ENCODE results near the gene CTIF.

The CTIF gene

GRCh38 chr18:48842259-48843061, 303.6 kb downstream of the CTIF start:
- no peak for DNase-seq (ENCODE audit: low read depth in 2 of 2, low spot score in 1 of 2)

GRCh38 chr18:48843162-48843561, 304.3 kb downstream of the CTIF start:
- DNase-seq (ENCODE audit: low read depth in 2 of 2, low spot score in 1 of 2): no peak

- DNase-seq (ENCODE audit: low read depth in 2 of 2, low spot score in 1 of 2): no peak
Measured at GRCh38 chr18:48843596-48843995, 304.8 kb downstream of the CTIF start.

- DNase-seq (ENCODE audit: low read depth in 2 of 2, low spot score in 1 of 2): no peak
Measured at GRCh38 chr18:48844271-48844670, 305.4 kb downstream of the CTIF start.

GRCh38 chr18:48845174-48845573, 306.3 kb downstream of the CTIF start:
- DNase-seq (ENCODE audit: low read depth in 2 of 2, low spot score in 1 of 2): no peak

GRCh38 chr18:48846423-48846932, 307.6 kb downstream of the CTIF start:
- no peak for DNase-seq (ENCODE audit: low read depth in 2 of 2, low spot score in 1 of 2)

GRCh38 chr18:48847807-48848486, 309.1 kb downstream of the CTIF start:
- no peak for DNase-seq (ENCODE audit: low read depth in 2 of 2, low spot score in 1 of 2)

- no peak for DNase-seq (ENCODE audit: low read depth in 2 of 2, low spot score in 1 of 2)
Measured at GRCh38 chr18:48848641-48849143, 309.9 kb downstream of the CTIF start.

GRCh38 chr18:48850822-48851598, 312.2 kb downstream of the CTIF start:
- no peak for DNase-seq (ENCODE audit: low read depth in 2 of 2, low spot score in 1 of 2)

GRCh38 chr18:48851599-48851960, 312.7 kb downstream of the CTIF start:
- DNase-seq (ENCODE audit: low read depth in 2 of 2, low spot score in 1 of 2): no peak

- DNase-seq (ENCODE audit: low read depth in 2 of 2, low spot score in 1 of 2): no peak
Measured at GRCh38 chr18:48852292-48852691, 313.5 kb downstream of the CTIF start.

GRCh38 chr18:48852794-48853193, 314.0 kb downstream of the CTIF start:
- DNase-seq (ENCODE audit: low read depth in 2 of 2, low spot score in 1 of 2): no peak

- DNase-seq (ENCODE audit: low read depth in 2 of 2, low spot score in 1 of 2): no peak
Measured at GRCh38 chr18:48853588-48853987, 314.8 kb downstream of the CTIF start.

- no peak for DNase-seq (ENCODE audit: low read depth in 2 of 2, low spot score in 1 of 2)
Measured at GRCh38 chr18:48854780-48855179, 315.9 kb downstream of the CTIF start.

GRCh38 chr18:48855422-48856377, 316.9 kb downstream of the CTIF start:
- DNase-seq (ENCODE audit: low read depth in 2 of 2, low spot score in 1 of 2): no peak

GRCh38 chr18:48857023-48857694, 318.3 kb downstream of the CTIF start:
- DNase-seq (ENCODE audit: low read depth in 2 of 2, low spot score in 1 of 2): no peak

GRCh38 chr18:48858676-48859075, 319.8 kb downstream of the CTIF start:
- no peak for DNase-seq (ENCODE audit: low read depth in 2 of 2, low spot score in 1 of 2)

GRCh38 chr18:48859311-48860268, 320.8 kb downstream of the CTIF start:
- DNase-seq (ENCODE audit: low read depth in 2 of 2, low spot score in 1 of 2): no peak
